MV-4-11 (cell line): ENCODE measurements around the gene BMP2K.
A peak's percentile ranks its signal among the peaks of the same experiment; 100 is the strongest.
"Not testable (repeated sequence)": the region's sequence is repeated elsewhere in the genome, so short reads cannot be mapped to it uniquely, and the experiment has no call there.

Experiments
- DNase-seq: peaks from one replicate; lab custom pipeline; 2025; lab: John Stamatoyannopoulos, UW

The BMP2K gene

DNA sequence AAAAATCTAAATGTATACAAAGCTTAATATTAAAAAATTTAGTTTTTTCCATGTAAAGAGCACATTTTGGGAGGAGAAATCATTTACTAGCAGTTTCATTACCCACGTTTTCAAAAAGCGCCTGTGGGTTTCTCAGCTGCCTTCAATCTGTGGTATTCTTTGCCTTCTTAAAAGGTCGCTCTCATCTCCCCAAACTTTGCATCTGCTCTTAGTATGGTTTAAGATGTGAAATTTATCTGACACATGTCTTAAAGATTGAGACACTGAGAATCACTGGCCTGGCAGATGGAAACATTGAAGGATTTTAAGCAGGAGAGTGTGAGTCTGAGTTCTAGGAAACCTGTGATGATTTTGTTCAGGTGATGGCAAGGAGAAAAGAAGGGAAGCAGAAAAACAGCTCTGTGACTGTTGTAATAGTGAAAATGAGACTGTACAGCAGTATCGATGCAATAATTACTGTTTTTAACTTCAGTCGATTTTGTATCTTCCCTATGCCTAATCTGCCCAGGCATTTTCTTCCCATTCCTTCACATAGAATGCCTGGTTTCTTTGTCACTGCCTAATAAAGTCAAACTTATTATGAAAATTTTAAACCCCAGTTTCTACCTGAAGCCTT lies 87.2 kb downstream of the BMP2K start:
- DNase-seq, result no peak

GRCh38 chr4:78863991-78864390 lies 87.8 kb downstream of the BMP2K start:
- no peak for DNase-seq

DNA sequence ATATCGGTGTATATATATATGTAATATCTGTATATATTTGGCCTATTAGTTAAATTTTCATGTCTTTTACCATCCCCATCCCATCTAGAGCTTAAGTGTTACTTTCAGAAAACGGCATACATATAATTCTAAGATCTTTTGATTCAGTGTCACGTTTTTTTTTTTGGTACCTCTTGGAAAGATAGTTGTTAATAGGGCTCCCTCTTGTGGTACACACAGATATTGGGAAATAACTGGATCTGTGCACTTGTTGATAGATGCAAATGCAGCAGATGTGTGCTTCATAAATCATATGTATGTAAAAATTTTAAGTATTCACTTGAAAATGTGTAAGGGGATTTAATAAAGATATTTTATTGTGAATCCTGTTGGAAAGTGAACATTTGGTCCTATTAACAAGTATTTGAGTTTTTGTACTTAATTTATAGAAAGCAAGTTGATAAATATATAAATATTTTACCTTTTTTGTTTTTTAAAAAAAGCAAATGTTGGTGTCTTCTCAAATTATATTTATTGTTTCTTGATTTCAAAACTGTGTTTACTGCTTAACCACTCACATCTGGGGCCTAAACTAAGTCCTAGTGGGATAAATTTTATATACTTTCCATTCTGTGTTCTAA lies 88.4 kb downstream of the BMP2K start:
- DNase-seq, result peak; percentile 72

GRCh38 chr4:78865451-78865850 lies 89.3 kb downstream of the BMP2K start:
- DNase-seq, result no peak

GRCh38 chr4:78868712-78869111 lies 92.6 kb downstream of the BMP2K start:
- not testable (repeated sequence) for DNase-seq

- no peak for DNase-seq
Observed at GRCh38 chr4:78870056-78870455, 93.9 kb downstream of the BMP2K start.

GRCh38 chr4:78876568-78877320 lies 100.6 kb downstream of the BMP2K start:
- peak; percentile 74 for DNase-seq

DNA sequence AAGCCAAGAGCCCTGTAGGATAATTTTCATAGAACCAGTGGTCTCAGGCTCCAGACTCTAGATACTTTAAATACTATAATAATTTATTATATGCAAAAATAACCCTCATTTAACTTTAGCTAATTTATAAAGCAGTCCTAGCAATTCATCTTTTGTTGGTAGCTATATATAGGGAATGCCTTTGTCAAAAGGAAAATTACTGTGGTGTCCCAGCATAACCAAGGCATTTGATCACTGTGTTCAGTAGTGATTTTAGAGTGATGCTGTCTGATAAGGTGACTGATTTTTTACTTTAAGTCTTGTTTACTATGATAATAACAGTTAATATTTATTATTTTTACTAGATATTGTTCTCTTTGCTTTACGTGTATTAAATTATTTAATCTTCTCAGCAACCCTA lies 101.9 kb downstream of the BMP2K start:
- DNase-seq, result no peak

DNA sequence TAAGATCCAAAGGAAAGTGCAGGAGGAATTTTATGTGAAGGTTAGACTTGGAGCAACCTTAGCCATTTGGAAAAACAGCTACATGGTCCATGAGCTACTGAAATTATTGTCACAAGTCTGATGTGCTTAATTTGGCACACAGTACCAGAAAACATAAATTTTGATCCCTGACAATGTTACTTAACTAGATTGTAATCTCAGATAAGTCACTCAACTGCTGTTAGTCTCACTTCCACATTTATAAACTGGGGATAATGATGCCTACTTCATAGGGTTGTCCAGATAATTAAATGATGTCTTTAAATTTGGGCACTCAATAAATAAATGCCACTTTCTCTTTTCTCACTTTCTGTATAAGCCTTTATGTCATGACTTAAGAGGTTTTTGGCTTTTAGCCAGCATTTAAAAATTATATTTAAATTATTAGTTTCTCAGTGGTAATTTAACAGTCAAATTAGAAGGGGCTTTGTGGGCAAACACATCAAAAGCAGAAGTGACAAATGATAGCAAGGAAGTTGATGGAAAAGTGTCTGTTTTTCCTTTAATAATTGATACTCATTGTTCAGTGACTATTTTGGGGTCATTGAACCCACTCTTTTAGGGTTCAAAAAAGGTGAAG lies 104.8 kb downstream of the BMP2K start:
- peak; percentile 69 for DNase-seq

- DNase-seq, result no peak
Observed at GRCh38 chr4:78885598-78885997, 109.4 kb downstream of the BMP2K start.

DNA sequence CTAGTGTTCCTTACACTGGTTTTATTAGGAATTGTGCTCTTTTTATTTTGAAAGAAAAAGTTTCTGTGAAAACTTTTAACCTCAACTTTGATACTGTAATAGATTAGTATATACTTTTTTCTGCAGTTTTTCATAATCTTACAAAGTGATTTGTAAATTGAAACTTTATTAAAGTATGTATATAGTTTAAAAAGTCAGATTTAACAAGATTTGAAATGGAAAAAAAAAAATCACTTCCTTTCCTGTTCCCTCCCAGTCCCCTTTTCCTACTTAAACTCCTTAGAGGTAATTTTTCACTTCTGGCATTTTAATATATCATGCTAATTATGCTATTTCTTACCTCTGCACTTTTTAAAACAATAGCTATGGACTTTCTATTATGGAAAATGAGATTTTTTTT lies 113.8 kb downstream of the BMP2K start:
- DNase-seq, result no peak

DNA sequence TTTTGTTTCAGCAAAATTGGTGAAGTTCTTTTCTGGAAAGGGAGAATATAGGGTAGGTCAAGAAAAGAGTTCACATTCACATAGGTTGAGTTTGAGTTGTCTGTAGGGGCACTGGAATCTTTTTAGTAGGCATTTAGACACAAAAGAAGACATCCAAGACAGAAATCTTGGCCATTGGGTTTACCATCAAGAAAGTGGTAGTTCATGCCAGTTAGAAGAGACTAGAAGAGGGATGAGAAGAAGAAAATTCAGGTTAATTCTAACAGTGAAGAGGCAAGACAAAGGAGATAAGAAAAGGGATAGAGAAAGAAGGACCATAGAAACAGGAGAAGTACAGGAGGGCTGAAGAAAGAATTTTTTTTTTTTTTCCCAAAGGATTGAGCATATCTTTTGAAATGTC lies 123.2 kb downstream of the BMP2K start:
- DNase-seq, result no peak

GRCh38 chr4:78901882-78902281 lies 125.7 kb downstream of the BMP2K start:
- DNase-seq, result no peak

DNA sequence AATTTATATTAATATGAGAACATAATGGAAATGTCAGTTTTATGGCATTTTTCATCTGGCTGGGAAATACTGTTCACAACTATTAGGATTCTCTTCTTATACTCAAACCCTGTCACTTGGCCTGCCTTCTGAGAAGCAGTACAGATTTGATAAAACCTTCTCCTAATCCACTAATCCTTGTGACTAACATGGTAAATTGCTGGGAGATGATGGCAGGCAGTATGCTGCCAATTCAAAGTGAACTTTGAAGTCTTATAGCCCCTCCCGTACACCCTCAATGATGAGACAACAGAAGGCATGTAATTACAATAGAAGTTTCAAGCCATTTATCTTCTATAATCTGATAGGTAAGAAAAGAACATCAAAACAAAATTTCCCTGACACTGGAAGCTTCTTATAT lies 126.1 kb downstream of the BMP2K start:
- DNase-seq, result no peak

DNA sequence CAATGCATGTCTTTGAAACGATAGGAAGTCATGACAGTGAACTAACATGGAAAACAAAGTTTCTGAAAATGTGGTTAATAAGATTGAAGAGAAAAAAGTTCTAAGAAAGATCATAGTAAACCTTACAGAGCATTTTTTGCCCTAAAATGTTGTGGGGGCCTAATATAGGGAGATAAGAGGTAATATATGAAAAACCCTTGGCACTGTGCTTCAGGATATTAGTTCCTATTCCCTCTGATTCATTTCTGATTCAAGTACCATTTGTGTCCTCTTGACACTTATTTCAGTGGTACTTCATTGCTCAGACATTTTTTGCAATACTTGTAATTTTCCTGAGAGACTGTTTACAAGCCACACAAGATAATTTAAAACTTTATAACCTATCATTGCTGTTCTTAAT lies 128.0 kb downstream of the BMP2K start:
- DNase-seq, result no peak

GRCh38 chr4:78907638-78908037 lies 131.5 kb downstream of the BMP2K start:
- DNase-seq, result no peak

DNA sequence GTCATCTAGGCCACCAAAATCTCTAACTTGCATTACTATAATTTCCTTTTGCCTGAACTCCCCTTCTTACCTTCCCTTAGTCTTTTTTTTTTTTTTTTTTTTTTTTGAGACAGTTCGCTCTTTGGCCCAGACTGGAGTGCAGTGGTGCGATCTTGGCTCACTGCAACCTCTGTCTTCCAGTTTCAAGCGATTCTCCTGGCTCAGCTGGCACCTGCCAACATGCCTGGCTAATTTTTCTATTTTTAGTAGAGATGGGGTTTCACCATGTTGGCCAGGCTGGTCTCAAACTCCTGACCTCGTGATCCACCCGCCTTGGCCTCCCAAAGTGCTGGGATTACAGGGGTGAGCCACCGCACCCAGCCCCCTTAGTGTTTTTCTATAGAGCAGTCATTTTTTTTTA lies 132.8 kb downstream of the BMP2K start:
- not testable (repeated sequence) for DNase-seq

GRCh38 chr4:78910612-78911011 lies 134.5 kb downstream of the BMP2K start:
- no peak for DNase-seq

- DNase-seq, result no peak
Observed at GRCh38 chr4:78922207-78922606, 146.1 kb downstream of the BMP2K start.

DNA sequence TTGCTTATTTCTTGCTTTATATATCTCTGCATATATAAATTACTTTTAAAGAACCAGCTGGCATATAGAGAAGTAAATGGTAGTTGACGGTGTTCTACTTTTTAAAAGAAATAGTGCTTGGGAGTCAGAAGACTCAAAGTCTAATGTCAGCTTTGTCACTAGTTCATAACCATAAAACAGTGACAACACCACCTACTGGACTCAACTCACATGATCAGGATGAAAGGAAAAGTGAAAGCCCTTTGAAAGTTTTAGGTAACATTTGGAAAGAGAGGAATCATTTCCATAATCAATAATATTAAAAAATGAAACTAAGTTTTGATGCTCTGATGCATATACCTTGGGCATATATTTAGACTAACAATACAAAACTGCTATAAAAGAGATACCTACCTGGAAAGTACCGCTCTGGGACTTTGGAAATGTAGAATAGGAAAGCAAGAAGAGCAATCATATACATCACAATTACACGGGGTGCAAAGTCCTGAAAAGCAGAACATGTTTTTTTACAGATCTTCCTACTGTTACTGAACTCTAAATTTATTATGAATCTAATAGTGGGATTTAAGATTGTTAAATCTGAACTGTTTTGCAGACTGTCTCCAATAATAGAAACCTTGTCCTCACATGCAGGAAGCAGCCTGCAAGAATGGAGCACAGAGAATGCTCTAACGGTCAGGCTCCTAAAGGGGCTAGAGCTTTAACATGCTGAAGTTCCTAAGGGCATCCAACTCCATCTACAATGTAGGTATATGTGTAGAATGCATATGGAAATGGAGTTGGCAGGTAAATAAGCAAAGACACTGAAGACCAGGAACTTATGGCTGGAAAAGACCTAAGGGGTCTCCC lies 147.5 kb downstream of the BMP2K start:
- no peak for DNase-seq

GRCh38 chr4:78926826-78927225 lies 150.7 kb downstream of the BMP2K start:
- no peak for DNase-seq

DNA sequence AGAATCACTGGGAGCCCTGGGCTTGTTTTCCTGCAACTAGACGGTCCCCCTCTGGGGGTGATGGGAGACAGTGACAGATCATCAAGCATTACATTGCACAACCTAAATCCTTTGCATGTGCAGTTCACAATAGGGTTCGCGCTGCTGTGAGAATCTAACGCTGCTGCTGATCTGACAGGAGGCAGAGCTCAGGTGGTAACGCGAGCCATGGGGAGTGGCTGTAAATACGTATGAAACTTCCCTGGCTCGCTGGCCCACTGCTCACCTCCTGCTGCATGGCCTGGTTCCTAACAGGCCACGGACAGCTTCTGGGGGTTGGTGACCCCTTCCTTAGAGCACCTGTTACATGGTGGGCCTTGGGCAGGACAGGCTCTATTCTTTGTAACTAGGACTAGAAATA lies 152.7 kb downstream of the BMP2K start:
- no peak for DNase-seq
